Lung (tissue), 12 donors: ENCODE data around the gene SQOR. TPM values are rescaled to one million over a fixed set of nuclear protein-coding genes. Genes with fewer than 3 reads are reported as not detected.

Experiments
- ATAC-seq: fragments of 200-7000 bp; cut with Tn5 transposase; one replicate; pipeline ENCODE4 v1.9.1; 2020; ENCODE audit warnings: moderate number of reproducible peaks; ENCODE audit not compliant: insufficient read depth, low FRiP score
- DNase-seq, 3 donors: peaks; one replicate each; pipeline ENCODE4 v3.0.0-alpha.2; 2013 to 2017
- H3K27ac ChIP-seq, 2 donors: one replicate each; pipeline ENCODE4 v1.5.1; 2013; ENCODE audit warnings: mild to moderate bottlenecking in 2 of 2, moderate library complexity in 2 of 2, control low read depth in 1 of 2, inconsistent platforms in 1 of 2, low read depth in 1 of 2, low read length in 1 of 2
- H3K27me3 ChIP-seq, 3 donors: one replicate each; pipeline ENCODE4 v1.5.1; 2013; ENCODE audit warnings: low read length in 2 of 3; ENCODE audit not compliant: control insufficient read depth in 3 of 3, insufficient read depth in 3 of 3
- H3K36me3 ChIP-seq, 4 donors: one replicate each; pipeline ENCODE4 v1.5.1; 2013; ENCODE audit warnings: low read length in 4 of 4, mild to moderate bottlenecking in 1 of 4, moderate library complexity in 1 of 4; ENCODE audit not compliant: control insufficient read depth in 4 of 4, insufficient read depth in 4 of 4
- H3K4me1 ChIP-seq, 5 donors: one replicate each; pipeline ENCODE4 v1.5.1; 2013; ENCODE audit warnings: low read length in 5 of 5, mild to moderate bottlenecking in 2 of 5, moderate library complexity in 1 of 5; ENCODE audit not compliant: control insufficient read depth in 5 of 5, insufficient read depth in 5 of 5
- H3K4me3 ChIP-seq: one replicate; pipeline ENCODE4 v1.5.1; 2013; ENCODE audit warnings: mild to moderate bottlenecking, control low read depth, moderate library complexity
- H3K9ac ChIP-seq, 2 donors: one replicate each; pipeline ENCODE4 v1.5.1; 2013; ENCODE audit warnings: low read length in 2 of 2, control low read depth in 1 of 2; ENCODE audit not compliant: insufficient read depth in 1 of 2
- H3K9me3 ChIP-seq, 4 donors: one replicate each; pipeline ENCODE4 v1.5.1; 2013; ENCODE audit warnings: low read length in 3 of 4, mild to moderate bottlenecking in 1 of 4, moderate library complexity in 1 of 4; ENCODE audit not compliant: control insufficient read depth in 4 of 4, insufficient read depth in 3 of 4
- CTCF ChIP-seq: IDR thresholded peaks from 2 replicates; pipeline ENCODE4 v1.5.1; 2012; ENCODE audit warnings: mild to moderate bottlenecking; ENCODE audit errors: control extremely low read depth, extremely low read depth
- whole genome bisulfite sequencing, 2 donors: extraction: QIAGEN DNeasy Blood & Tissue Kit; methylation state at CpG; one replicate each; pipeline ENCODE4 v1.1.7; 2013; 5-methylcytosine and 5-hydroxymethylcytosine counted together
- polyA plus RNA-seq, 2 donors: library from polyadenylated mRNA; stranded (reverse); fragments of 200-250 nt; gene quantifications; one replicate each; pipeline ENCODE4 v1.2.1, GENCODE V29; 2013
- total RNA-seq, 2 donors: library from RNA; depleted of rRNA in 1 of 2; stranded (reverse); fragments of >200 nt in 1 of 2; gene quantifications; one replicate each; pipeline ENCODE4 v1.2.1, GENCODE V29; 2014 to 2021
- donor health status: control.
- donor health status: control.
- donor health status: Bipolar disorder and iron deficiency.
- donor health status: healthy.
- donor health status: DM: yes; HTN: yes; CAD: no.

SQOR gene
- total and polyA plus RNA-seq, 4 donors: 53.9 to 157 (median 99.3) TPM

DNA sequence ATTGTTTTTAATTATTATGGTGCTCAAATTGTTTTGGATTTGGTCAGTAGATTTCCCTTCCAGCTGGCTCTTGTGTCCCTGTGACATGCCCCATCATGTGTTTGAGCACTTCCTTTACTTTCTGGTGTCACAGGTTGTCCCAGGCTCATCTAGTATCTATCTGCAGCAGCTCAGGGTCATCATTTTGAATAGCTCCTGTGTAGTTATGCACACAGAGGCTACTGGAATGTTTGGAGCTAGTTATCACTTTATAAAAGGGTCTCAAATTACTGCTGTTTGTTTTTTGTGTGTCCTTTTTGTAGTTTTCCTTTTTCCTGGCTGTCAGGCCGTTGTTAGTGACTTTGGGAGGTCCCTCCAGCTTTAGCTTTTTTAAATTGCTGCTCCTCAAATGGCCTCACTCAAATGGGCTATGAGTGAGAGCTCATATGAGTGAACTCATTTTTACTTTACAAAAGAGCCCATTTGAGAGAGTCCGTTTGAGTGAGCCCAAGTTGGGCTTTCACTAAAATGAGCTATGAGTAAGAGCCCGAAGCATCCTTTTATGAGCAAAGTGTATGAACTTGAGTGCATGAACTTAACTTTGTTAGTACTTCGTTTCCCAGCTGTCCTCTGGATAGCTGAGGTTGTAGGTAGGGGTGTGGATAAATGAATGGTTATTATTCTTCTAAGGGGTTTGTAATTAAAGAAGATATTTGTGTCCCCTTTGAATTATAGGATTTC, 43.8 kb downstream of the SQOR start:
- DNase-seq (no peak), ATAC-seq (no peak)
- H3K27ac ChIP-seq: no peak overlapping the region
- no peak overlapping the region for H3K4me3 ChIP-seq
- no peaks in the 10 kb centered on the region for H3K27me3 ChIP-seq
- peaks cover 0 to 4% (median 0%) of the 10 kb centered on the region in 4 donors for H3K9me3 ChIP-seq
- no peak overlapping the region for H3K9ac ChIP-seq
- no peak for TF ChIP-seq CTCF
- no peaks in the 10 kb centered on the region for H3K4me1 ChIP-seq
- H3K36me3 ChIP-seq: peaks cover 0 to 40% (median 16%) of the 10 kb centered on the region in 4 donors
- 90 to 94% methylated on average over 4 of the region's 4 CpGs for WGBS, 2 donors

- Histone ChIP-seq H3K27ac (no peak overlapping the region), H3K9ac (no peak overlapping the region), H3K27me3 (no peaks in the 10 kb centered on the region), H3K36me3 (peaks cover 0 to 34% (median 6%) of the 10 kb centered on the region in 4 donors), H3K4me1 (no peaks in the 10 kb centered on the region), H3K4me3 (no peak overlapping the region), H3K9me3 (peaks cover 0 to 2% (median 0%) of the 10 kb centered on the region in 4 donors)
- WGBS, 2 donors: 90 to 91% methylated on average over 2 of the region's 2 CpGs
- TF ChIP-seq CTCF: no peak
- ATAC-seq (no peak), DNase-seq (no peak)
Measured at GRCh38 chr15:45684533-45684932, 49.7 kb downstream of the SQOR start.

- H3K27me3 ChIP-seq: no peaks in the 10 kb centered on the region
- H3K9ac ChIP-seq: no peak overlapping the region
- TF ChIP-seq CTCF: no peak
- no peaks in the 10 kb centered on the region for H3K9me3 ChIP-seq
- H3K4me1 ChIP-seq: no peaks in the 10 kb centered on the region
- no peak overlapping the region for H3K4me3 ChIP-seq
- peaks cover 0 to 38% (median 4%) of the 10 kb centered on the region in 4 donors for H3K36me3 ChIP-seq
- no peak for ATAC-seq
- WGBS, 2 donors: 96 to 97% methylated on average over 4 of the region's 4 CpGs
- no peak overlapping the region for H3K27ac ChIP-seq
- no peak for DNase-seq
Measured at GRCh38 chr15:45689616-45690015, 54.8 kb downstream of the SQOR start.
